Type B pancreatic cell (in vitro differentiated cells): ENCODE results near the gene TTLL7. TPM values are rescaled to one million over a fixed set of nuclear protein-coding genes. Genes with fewer than 3 reads are reported as not detected.

ENCODE experiments used
- DNase-seq: peaks from one replicate; pipeline ENCODE4 v3.0.0; 2021; ENCODE audit warnings: mixed read lengths; ENCODE audit not compliant: unreplicated experiment; ENCODE audit errors: extremely low spot score
- H3K27ac Mint-ChIP-seq: 2 replicates; pipeline ENCODE4 v1.8.0; 2021; ENCODE audit warnings: mild to moderate bottlenecking, mixed read lengths
- H3K27me3 Mint-ChIP-seq: 2 replicates; pipeline ENCODE4 v1.8.0; 2021; ENCODE audit warnings: mixed read lengths
- H3K36me3 Mint-ChIP-seq: 2 replicates; pipeline ENCODE4 v1.8.0; 2021; ENCODE audit warnings: mixed read lengths
- H3K4me1 Mint-ChIP-seq: one replicate; pipeline ENCODE4 v1.8.0; 2021; ENCODE audit warnings: mixed read lengths; ENCODE audit not compliant: unreplicated experiment
- H3K4me3 Mint-ChIP-seq: 2 replicates; pipeline ENCODE4 v1.8.0; 2021; ENCODE audit warnings: mild to moderate bottlenecking, mixed read lengths
- H3K9me3 Mint-ChIP-seq: 2 replicates; pipeline ENCODE4 v1.8.0; 2021; ENCODE audit warnings: mixed read lengths
- CTCF ChIP-seq: fragments of 200-600 bp; sonication (generic); conservative IDR thresholded peaks from 2 replicates; pipeline ENCODE4 v1.5.0; 2021; ENCODE audit warnings: antibody characterized with exemption, mild to moderate bottlenecking
- total RNA-seq: library from RNA; stranded (reverse); gene quantifications from 2 replicates; pipeline ENCODE4 v1.2.1, GENCODE V29; 2021; ENCODE audit warnings: low replicate concordance

The TTLL7 gene
- total RNA-seq, 1 donor from 2014 or later = 21.1 TPM

GRCh38 chr1:83961571-83962295 lies 37.2 kb downstream of the TTLL7 start:
- no peaks in the 10 kb centered on the region for H3K9me3 Mint-ChIP-seq
- no peak for DNase-seq
- TF ChIP-seq CTCF = no peak
- H3K36me3 Mint-ChIP-seq = no peaks in the 10 kb centered on the region
- no peak overlapping the region for H3K4me3 Mint-ChIP-seq
- H3K4me1 Mint-ChIP-seq = peaks cover 9% of the 10 kb centered on the region
- no peak overlapping the region for H3K27ac Mint-ChIP-seq
- H3K27me3 Mint-ChIP-seq = no peaks in the 10 kb centered on the region

- DNase-seq = no peak
- H3K27ac Mint-ChIP-seq = no peak overlapping the region
- H3K9me3 Mint-ChIP-seq = no peaks in the 10 kb centered on the region
- no peaks in the 10 kb centered on the region for H3K27me3 Mint-ChIP-seq
- H3K36me3 Mint-ChIP-seq = no peaks in the 10 kb centered on the region
- no peak for TF ChIP-seq CTCF
- H3K4me3 Mint-ChIP-seq = no peak overlapping the region
- peaks cover 9% of the 10 kb centered on the region for H3K4me1 Mint-ChIP-seq
Measured at GRCh38 chr1:83960669-83961277, 38.2 kb downstream of the TTLL7 start.

- DNase-seq = no peak
- Mint-ChIP-seq H3K4me1 (peaks cover 9% of the 10 kb centered on the region), H3K27ac (no peak overlapping the region), H3K4me3 (no peak overlapping the region), H3K27me3 (no peaks in the 10 kb centered on the region), H3K9me3 (no peaks in the 10 kb centered on the region), H3K36me3 (no peaks in the 10 kb centered on the region)
- TF ChIP-seq CTCF = no peak
Measured at GRCh38 chr1:83959824-83960498, 39.0 kb downstream of the TTLL7 start.

- H3K27me3 Mint-ChIP-seq = no peaks in the 10 kb centered on the region
- no peaks in the 10 kb centered on the region for H3K9me3 Mint-ChIP-seq
- no peaks in the 10 kb centered on the region for H3K36me3 Mint-ChIP-seq
- DNase-seq = no peak
- TF ChIP-seq CTCF = no peak
- no peak overlapping the region for H3K4me3 Mint-ChIP-seq
- H3K27ac Mint-ChIP-seq = no peak overlapping the region
- peaks cover 9% of the 10 kb centered on the region for H3K4me1 Mint-ChIP-seq
Measured at GRCh38 chr1:83958704-83959103, 40.2 kb downstream of the TTLL7 start.

- H3K4me1 Mint-ChIP-seq = no peaks in the 10 kb centered on the region
- no peak overlapping the region for H3K27ac Mint-ChIP-seq
Measured at GRCh38 chr1:83954166-83954823, 44.6 kb downstream of the TTLL7 start.

More at GRCh38 chr1:83954166-83954823, 44.6 kb downstream of the TTLL7 start:
- no peak for TF ChIP-seq CTCF
- Mint-ChIP-seq H3K36me3 (peaks cover 3% of the 10 kb centered on the region), H3K27me3 (no peaks in the 10 kb centered on the region), H3K9me3 (no peaks in the 10 kb centered on the region), H3K4me3 (no peak overlapping the region)
- DNase-seq = no peak
